ENCODE measurements around the gene UBR3. TPM values are rescaled to one million over a fixed set of nuclear protein-coding genes. Genes with fewer than 3 reads are reported as not detected.
"Not testable (repeated sequence)": the region's sequence is repeated elsewhere in the genome, so short reads cannot be mapped to it uniquely, and the experiment has no call there.

UBR3 gene
- total RNA-seq, 1 experiment from 2014 or later, result 16.4 TPM

DNA sequence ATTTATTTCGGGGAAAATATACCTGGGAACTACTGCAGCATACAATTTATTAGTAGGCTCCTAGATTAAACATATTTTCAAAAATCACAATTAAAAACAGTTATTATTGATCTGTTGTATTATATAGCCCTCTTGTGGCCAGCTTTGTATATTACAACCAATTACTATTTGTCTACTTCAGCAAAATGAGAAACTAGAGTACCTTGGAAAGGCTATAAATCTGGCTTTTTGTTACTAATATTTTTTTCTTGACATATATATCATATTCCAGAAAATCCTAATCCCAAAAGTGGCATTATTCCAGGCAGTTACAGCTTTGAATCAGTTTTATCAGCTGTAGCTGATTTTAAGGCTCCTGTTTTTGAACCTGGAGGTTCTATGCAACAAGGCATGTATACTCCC is 101.2 kb downstream of the UBR3 start:
- no peaks in the 10 kb centered on the region for H3K9me3 Mint-ChIP-seq
- H3K36me3 Mint-ChIP-seq, result peaks cover 2% of the 10 kb centered on the region; the same call in 1 of the 2 replicates
- DNase-seq (ENCODE audit: low spot score) (no peak), ATAC-seq (no peak)
- no peaks in the 10 kb centered on the region for H3K4me1 Mint-ChIP-seq
- no peaks in the 10 kb centered on the region for H3K27me3 Mint-ChIP-seq (ENCODE audit: low read depth)
- no peak overlapping the region for H3K4me3 Mint-ChIP-seq
- ChIA-PET CTCF (interaction anchor here (0.5 to 2.0 kb wide), 4 partner anchors 35 to 819 kb away, joined by 3 to 8 read pairs (median 5); partner anchors contain the start of genes METTL5 and UBR3), POLR2A (no interaction called here)
- no peak for TF ChIP-seq NFE2L1 (CRISPR knock-in tag; IDR thresholded peaks at IDR 0.05)
- TF ChIP-seq, protein P1, sequence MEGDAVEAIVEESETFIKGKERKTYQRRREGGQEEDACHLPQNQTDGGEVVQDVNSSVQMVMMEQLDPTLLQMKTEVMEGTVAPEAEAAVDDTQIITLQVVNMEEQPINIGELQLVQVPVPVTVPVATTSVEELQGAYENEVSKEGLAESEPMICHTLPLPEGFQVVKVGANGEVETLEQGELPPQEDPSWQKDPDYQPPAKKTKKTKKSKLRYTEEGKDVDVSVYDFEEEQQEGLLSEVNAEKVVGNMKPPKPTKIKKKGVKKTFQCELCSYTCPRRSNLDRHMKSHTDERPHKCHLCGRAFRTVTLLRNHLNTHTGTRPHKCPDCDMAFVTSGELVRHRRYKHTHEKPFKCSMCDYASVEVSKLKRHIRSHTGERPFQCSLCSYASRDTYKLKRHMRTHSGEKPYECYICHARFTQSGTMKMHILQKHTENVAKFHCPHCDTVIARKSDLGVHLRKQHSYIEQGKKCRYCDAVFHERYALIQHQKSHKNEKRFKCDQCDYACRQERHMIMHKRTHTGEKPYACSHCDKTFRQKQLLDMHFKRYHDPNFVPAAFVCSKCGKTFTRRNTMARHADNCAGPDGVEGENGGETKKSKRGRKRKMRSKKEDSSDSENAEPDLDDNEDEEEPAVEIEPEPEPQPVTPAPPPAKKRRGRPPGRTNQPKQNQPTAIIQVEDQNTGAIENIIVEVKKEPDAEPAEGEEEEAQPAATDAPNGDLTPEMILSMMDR (IDR thresholded peaks at IDR 0.05), result peak; percentile 80
- H3K27ac Mint-ChIP-seq, result no peak overlapping the region

DNA sequence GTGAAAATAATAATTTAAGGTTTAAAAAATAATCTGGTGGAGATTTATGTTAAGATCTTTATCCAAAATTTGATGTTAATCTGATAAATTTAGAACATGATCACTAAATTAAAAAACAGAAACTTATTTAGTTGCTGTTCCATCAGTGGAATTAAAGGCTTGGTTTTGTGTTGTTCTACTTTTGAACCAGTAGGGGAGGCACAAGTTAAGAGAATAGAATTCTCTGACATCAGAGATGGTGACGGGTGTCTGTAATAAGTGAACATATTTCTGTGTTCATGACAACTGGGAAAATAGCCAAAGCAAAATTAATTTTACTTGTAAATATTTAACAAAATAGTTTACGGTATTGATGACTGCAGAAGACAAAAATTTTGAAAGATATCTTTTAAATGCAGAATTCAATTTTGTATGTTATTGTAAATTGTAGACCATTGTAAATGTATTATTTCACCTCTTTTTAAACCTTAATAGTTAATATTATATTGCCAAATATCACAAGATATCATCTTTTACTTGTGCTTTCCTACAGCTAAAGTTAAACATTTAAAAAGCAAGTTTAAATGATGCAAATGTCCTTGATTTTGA is 106.0 kb downstream of the UBR3 start:
- Mint-ChIP-seq H3K27ac (no peak overlapping the region), H3K4me1 (no peaks in the 10 kb centered on the region), H3K27me3 (ENCODE audit: low read depth) (no peaks in the 10 kb centered on the region), H3K9me3 (no peaks in the 10 kb centered on the region), H3K4me3 (no peak overlapping the region), H3K36me3 (peaks cover 10% of the 10 kb centered on the region)
- ChIA-PET POLR2A (no interaction called here), CTCF (no interaction called here)
- DNase-seq (ENCODE audit: low spot score), result no peak
- no peak for ATAC-seq
- TF ChIP-seq, protein P2, sequence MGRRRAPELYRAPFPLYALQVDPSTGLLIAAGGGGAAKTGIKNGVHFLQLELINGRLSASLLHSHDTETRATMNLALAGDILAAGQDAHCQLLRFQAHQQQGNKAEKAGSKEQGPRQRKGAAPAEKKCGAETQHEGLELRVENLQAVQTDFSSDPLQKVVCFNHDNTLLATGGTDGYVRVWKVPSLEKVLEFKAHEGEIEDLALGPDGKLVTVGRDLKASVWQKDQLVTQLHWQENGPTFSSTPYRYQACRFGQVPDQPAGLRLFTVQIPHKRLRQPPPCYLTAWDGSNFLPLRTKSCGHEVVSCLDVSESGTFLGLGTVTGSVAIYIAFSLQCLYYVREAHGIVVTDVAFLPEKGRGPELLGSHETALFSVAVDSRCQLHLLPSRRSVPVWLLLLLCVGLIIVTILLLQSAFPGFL (CRISPR knock-in tag; IDR thresholded peaks at IDR 0.05; ENCODE audit: borderline replicate concordance), result no peak
- TF ChIP-seq, protein P1 (IDR thresholded peaks at IDR 0.05), result peak; percentile 41
- no peak for TF ChIP-seq GABPB1 (CRISPR knock-in tag; IDR thresholded peaks at IDR 0.05)
- TF ChIP-seq, protein P3, sequence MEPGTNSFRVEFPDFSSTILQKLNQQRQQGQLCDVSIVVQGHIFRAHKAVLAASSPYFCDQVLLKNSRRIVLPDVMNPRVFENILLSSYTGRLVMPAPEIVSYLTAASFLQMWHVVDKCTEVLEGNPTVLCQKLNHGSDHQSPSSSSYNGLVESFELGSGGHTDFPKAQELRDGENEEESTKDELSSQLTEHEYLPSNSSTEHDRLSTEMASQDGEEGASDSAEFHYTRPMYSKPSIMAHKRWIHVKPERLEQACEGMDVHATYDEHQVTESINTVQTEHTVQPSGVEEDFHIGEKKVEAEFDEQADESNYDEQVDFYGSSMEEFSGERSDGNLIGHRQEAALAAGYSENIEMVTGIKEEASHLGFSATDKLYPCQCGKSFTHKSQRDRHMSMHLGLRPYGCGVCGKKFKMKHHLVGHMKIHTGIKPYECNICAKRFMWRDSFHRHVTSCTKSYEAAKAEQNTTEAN (CRISPR knock-in tag; IDR thresholded peaks at IDR 0.05), result no peak
- TF ChIP-seq, protein P4, sequence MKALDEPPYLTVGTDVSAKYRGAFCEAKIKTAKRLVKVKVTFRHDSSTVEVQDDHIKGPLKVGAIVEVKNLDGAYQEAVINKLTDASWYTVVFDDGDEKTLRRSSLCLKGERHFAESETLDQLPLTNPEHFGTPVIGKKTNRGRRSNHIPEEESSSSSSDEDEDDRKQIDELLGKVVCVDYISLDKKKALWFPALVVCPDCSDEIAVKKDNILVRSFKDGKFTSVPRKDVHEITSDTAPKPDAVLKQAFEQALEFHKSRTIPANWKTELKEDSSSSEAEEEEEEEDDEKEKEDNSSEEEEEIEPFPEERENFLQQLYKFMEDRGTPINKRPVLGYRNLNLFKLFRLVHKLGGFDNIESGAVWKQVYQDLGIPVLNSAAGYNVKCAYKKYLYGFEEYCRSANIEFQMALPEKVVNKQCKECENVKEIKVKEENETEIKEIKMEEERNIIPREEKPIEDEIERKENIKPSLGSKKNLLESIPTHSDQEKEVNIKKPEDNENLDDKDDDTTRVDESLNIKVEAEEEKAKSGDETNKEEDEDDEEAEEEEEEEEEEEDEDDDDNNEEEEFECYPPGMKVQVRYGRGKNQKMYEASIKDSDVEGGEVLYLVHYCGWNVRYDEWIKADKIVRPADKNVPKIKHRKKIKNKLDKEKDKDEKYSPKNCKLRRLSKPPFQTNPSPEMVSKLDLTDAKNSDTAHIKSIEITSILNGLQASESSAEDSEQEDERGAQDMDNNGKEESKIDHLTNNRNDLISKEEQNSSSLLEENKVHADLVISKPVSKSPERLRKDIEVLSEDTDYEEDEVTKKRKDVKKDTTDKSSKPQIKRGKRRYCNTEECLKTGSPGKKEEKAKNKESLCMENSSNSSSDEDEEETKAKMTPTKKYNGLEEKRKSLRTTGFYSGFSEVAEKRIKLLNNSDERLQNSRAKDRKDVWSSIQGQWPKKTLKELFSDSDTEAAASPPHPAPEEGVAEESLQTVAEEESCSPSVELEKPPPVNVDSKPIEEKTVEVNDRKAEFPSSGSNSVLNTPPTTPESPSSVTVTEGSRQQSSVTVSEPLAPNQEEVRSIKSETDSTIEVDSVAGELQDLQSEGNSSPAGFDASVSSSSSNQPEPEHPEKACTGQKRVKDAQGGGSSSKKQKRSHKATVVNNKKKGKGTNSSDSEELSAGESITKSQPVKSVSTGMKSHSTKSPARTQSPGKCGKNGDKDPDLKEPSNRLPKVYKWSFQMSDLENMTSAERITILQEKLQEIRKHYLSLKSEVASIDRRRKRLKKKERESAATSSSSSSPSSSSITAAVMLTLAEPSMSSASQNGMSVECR (CRISPR knock-in tag; IDR thresholded peaks at IDR 0.05; ENCODE audit: borderline replicate concordance), result no peak
- TF ChIP-seq, protein P5, sequence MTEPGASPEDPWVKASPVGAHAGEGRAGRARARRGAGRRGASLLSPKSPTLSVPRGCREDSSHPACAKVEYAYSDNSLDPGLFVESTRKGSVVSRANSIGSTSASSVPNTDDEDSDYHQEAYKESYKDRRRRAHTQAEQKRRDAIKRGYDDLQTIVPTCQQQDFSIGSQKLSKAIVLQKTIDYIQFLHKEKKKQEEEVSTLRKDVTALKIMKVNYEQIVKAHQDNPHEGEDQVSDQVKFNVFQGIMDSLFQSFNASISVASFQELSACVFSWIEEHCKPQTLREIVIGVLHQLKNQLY (CRISPR knock-in tag; IDR thresholded peaks at IDR 0.05), result no peak

DNA sequence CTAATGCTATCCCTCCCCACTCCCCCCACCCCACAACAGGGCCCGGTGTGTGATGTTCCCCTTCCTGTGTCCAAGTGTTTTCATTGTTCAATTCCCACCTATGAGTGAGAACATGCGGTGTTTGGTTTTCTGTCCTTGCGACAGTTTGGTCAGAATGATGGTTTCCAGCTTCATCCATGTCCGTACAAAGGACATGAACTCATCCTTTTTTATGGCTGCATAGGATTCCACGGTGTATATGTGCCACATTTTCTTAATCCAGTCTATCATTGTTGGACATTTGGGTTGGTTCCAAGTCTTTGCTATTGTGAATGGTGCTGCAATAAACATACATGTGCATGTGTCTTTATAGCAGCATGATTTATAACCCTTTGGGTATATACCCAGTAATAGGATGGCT is 109.4 kb downstream of the UBR3 start:
- H3K4me3 Mint-ChIP-seq; H3K9me3 Mint-ChIP-seq; H3K27me3 Mint-ChIP-seq (ENCODE audit: low read depth); DNase-seq (ENCODE audit: low spot score); ATAC-seq; CTCF ChIA-PET; H3K27ac Mint-ChIP-seq; H3K4me1 Mint-ChIP-seq; H3K36me3 Mint-ChIP-seq; POLR2A ChIA-PET: not testable (repeated sequence)

Data from WTC11 (cell line).